Stimulated activated effector memory CD8-positive, alpha-beta T cell treated with anti-CD3 and anti-CD28 coated beads, Interleukin-12 subunit alpha, Interleukin-12 subunit beta, amount 100 ng/mL, for 72 hours (primary cell): ENCODE results near the gene COL23A1.
A peak's percentile ranks its signal among the peaks of the same experiment; 100 is the strongest.
"Not testable (repeated sequence)": the region's sequence is repeated elsewhere in the genome, so short reads cannot be mapped to it uniquely, and the experiment has no call there.

Experiments
- ATAC-seq: fragments of 150-1000 bp; cut with Tn5 transposase; 2 replicates; pipeline ENCODE4 v1.10.0; 2021
- DNase-seq, 2 donors: peaks; one replicate each; pipeline ENCODE4 v3.0.0; 2021 to 2022; ENCODE audit warnings: low spot score in 2 of 2
- H3K27ac Mint-ChIP-seq: one replicate; pipeline ENCODE4 v1.8.0; 2022; ENCODE audit warnings: mild to moderate bottlenecking, mixed read lengths
- H3K36me3 Mint-ChIP-seq: one replicate; pipeline ENCODE4 v1.8.0; 2022; ENCODE audit warnings: mild to moderate bottlenecking, mixed read lengths
- H3K4me1 Mint-ChIP-seq: one replicate; pipeline ENCODE4 v1.8.0; 2022; ENCODE audit warnings: mixed read lengths
- H3K4me3 Mint-ChIP-seq: one replicate; pipeline ENCODE4 v1.8.0; 2022; ENCODE audit warnings: mild to moderate bottlenecking, mixed read lengths
- H3K9me3 Mint-ChIP-seq: one replicate; pipeline ENCODE4 v1.8.0; 2022; ENCODE audit warnings: mixed read lengths

The COL23A1 gene

DNA sequence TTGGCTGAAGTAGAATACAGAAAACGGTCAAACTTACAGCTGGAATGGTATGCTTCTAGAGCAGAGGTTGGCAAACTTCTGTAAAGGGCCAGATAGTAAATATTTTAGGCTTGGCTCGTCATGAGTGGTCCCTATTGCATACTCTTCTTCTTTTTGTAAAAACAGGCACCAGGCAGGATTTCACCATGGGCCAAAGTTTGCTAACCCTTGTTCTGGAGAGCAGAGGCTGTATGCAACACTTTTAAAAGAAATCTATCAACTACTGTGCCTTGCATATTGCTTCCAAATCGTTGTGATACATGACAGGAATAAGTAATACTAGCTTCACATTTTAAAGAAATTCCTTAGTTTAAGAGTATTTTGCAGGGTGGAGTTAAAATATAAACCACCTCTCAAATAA is 15.6 kb upstream of the COL23A1 start:
- no peaks in the 10 kb centered on the region for H3K9me3 Mint-ChIP-seq
- no peak for DNase-seq
- ATAC-seq = no peak
- H3K27ac Mint-ChIP-seq = no peak overlapping the region
- peaks cover 6% of the 10 kb centered on the region for H3K4me1 Mint-ChIP-seq
- no peak overlapping the region for H3K4me3 Mint-ChIP-seq
- H3K36me3 Mint-ChIP-seq = peaks cover 100% of the 10 kb centered on the region

DNA sequence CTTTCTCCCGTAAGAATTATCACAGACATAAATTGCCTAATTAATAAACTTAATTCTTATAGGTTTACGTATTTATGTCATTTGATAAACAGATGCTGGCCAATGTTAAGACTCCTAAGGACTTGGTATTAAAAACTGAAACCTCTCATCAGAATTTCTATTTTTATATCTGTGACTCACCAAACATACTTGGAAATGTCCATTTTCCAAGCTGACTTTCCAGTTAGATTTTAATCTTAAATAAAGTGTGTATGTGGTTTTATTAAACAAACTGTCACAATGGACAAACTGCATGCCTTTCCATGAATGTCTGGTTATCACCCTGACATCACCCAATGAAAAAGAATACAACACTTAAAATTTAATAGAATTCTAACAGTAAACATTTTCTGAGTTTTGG is 12.6 kb upstream of the COL23A1 start:
- ATAC-seq (no peak), DNase-seq (no peak)
- Mint-ChIP-seq H3K4me1 (no peaks in the 10 kb centered on the region), H3K4me3 (no peak overlapping the region), H3K36me3 (peaks cover 82% of the 10 kb centered on the region), H3K27ac (no peak overlapping the region), H3K9me3 (no peaks in the 10 kb centered on the region)

DNA sequence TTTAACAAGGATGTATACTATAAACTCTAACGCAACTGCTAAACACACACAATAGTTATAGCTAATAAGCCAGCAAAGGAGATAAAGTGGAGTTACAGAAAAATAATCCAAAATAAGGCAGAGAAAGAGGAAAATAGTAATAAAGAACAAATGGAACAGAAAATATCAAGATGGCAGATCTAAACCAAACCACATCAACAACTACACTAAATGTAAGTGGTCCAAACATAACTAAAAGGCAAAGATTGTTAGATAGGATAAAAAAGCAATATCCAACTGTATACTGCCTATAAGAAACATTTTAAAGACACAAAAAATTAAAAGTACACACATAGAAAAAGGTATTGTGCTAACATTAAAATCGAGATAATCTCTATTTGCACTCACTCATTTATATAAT is 5.6 kb upstream of the COL23A1 start:
- ATAC-seq (no peak), DNase-seq (no peak)
- no peaks in the 10 kb centered on the region for H3K4me1 Mint-ChIP-seq
- H3K4me3 Mint-ChIP-seq = no peak overlapping the region
- peaks cover 21% of the 10 kb centered on the region for H3K36me3 Mint-ChIP-seq
- H3K27ac Mint-ChIP-seq = no peak overlapping the region
- H3K9me3 Mint-ChIP-seq = peaks cover 20% of the 10 kb centered on the region

DNA sequence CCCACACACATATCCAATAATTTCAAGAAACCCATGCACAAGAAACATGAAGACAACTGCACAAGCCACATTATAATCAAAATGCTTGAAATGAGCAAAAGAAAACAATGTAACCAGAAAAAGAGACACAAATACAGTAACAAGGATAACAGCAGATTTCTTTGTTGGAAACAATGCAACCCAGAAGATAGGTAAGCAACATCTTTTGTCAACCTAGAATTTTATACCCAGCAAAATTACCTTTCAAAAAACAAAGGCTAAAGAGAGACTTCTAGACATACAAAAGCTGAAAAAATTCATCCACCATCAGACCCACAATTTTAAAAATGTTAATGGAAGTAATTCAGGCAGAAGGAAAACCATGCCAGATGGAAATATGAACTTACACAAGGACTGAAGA is 5.0 kb upstream of the COL23A1 start:
- Mint-ChIP-seq H3K9me3 (peaks cover 20% of the 10 kb centered on the region), H3K4me3 (no peak overlapping the region), H3K27ac (no peak overlapping the region), H3K4me1 (no peaks in the 10 kb centered on the region), H3K36me3 (peaks cover 15% of the 10 kb centered on the region)
- ATAC-seq (no peak), DNase-seq (no peak)

DNA sequence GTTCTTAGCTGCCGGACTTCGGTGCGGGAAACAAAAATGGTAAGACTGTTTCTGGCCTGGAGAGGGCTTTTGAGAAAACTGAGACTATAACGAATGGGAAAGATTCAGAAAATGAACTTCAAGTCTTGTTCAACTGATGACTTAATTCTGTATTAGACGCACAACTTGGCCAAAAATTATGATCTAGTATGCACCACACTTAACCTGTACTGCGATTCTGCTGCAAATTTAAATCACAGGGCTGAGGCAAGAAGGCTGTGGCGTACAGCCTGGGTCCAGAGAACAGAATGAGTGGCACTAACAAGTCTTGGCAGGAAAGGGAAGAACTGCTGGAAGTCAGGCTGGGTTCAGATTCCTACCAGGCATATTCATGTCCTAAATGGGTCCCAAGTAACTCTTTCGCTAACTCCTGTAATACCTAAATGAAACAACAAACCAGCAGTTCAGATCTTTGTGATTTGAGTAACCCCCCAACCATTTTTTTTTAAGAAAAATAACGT is 781 bp upstream of the COL23A1 start:
- H3K4me3 Mint-ChIP-seq = peak overlapping the region; percentile 56
- DNase-seq (no peak), ATAC-seq (no peak)
- H3K36me3 Mint-ChIP-seq = no peaks in the 10 kb centered on the region
- H3K9me3 Mint-ChIP-seq = peaks cover 20% of the 10 kb centered on the region
- H3K4me1 Mint-ChIP-seq = no peaks in the 10 kb centered on the region
- H3K27ac Mint-ChIP-seq = no peak overlapping the region

DNA sequence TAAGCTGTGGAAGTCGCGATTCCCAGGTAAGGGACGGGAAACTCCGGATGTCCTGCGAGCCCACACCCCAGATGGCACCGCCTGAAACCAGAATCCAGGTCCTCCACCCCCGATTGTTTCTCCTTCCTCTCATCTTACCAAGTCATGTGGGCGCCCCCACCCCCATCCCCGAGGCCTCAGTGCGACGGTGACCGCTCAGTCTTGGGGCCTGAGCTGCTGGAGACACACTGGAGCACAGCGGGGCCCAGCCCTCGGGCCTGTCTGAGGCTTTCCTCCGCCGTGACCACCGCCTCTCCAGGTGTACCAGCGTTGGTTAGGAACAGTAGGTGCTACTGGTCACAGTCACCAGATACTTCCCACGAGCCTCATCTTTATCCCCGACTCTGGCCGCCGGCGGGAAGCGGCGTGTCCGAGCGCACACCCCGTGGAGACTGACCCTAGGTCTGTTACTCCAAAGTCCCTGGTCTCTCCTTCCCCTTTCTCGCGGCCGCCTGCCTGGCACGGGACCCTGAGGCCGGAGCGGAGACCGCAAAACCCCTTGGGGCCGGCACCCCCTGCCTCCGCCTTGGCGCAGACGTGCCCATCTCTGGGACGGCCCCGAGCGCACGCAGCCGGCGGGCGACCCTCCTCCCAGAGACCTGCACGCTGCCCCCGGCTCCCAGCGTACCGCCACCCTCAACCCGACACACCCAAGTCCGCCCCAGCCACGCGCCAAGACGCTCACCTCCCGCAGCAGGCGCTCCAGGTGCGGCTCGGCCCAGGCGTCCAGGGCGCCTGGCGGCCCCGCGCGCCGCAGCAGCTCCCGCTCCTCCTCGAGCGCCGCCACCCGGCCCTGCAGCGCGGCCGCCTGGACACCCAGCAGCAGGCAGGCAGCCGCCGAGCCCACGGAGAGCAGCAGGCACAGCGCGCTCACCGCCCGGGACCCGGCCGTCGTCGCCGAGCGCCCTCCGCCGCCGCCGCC is 733 bp downstream of the COL23A1 start:
- no peaks in the 10 kb centered on the region for H3K4me1 Mint-ChIP-seq
- H3K4me3 Mint-ChIP-seq = peak overlapping the region; percentile 56
- no peak for DNase-seq
- no peak overlapping the region for H3K27ac Mint-ChIP-seq
- peaks cover 6% of the 10 kb centered on the region for H3K9me3 Mint-ChIP-seq
- peak; percentile 39 for ATAC-seq
- no peaks in the 10 kb centered on the region for H3K36me3 Mint-ChIP-seq

DNA sequence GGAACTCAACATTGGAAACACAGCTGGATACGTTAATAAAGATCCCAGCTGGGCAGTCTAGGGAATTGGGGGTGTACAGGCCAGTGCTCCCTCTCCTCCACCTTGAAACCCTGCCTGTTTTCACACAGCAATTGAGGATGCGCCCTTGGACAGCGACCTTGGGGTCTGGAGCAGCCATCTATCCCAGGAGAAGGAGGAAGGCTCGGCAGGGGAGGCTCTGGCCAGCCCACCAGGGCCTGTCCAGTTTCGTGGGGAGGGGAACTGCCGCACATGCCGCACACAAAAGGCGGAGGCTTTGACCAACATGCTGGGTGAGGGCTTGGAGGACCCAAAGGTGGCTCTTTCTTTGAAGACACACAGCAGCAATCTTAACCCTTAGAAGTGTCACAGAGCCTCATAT is 1.4 kb downstream of the COL23A1 start:
- no peaks in the 10 kb centered on the region for H3K36me3 Mint-ChIP-seq
- H3K4me1 Mint-ChIP-seq = no peaks in the 10 kb centered on the region
- DNase-seq = no peak
- H3K4me3 Mint-ChIP-seq = peak overlapping the region; percentile 56
- no peak for ATAC-seq
- H3K27ac Mint-ChIP-seq = no peak overlapping the region
- no peaks in the 10 kb centered on the region for H3K9me3 Mint-ChIP-seq

DNA sequence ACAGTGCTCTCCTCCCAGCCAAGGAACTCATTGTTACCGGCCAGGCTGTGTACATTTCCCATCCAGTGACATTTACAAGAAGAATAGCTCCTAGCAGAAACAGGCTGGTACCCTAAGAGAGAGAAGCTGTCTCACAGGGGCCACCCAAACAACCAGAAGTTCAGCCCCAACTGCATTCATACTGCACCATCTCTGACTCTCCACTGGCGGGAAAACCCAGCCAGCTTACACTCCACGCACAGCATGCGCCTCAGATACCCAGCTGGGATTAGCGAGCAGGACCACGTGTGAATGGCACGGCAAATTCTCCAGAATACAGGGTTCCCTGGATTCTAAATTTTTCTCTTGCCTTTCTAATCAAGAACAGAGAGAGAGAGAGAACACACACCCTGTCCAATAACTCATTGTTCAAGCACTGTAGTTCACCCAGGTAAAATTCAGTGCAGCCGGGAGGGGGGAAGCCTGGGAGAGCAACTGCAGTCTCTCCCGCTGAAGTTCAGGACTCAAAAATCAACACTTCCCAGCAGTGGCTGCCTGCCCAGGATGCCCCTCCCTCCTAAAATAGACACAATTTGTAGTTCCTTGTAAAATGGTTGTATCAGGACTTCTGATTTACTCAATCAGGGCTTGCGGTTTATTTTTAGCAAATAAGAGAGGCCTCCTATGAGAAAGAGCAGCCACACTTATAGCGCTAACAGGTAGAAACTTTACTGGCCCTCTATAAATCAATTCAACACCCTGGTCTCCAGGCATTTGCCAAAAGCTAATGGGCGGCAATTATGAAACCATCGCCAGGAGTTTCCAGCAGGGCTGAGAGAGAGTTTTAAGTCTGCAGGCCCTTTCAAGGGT is 2.2 kb downstream of the COL23A1 start:
- no peak for ATAC-seq
- Mint-ChIP-seq H3K4me1 (no peaks in the 10 kb centered on the region), H3K9me3 (no peaks in the 10 kb centered on the region), H3K36me3 (no peaks in the 10 kb centered on the region), H3K4me3 (no peak overlapping the region), H3K27ac (no peak overlapping the region)
- no peak for DNase-seq

DNA sequence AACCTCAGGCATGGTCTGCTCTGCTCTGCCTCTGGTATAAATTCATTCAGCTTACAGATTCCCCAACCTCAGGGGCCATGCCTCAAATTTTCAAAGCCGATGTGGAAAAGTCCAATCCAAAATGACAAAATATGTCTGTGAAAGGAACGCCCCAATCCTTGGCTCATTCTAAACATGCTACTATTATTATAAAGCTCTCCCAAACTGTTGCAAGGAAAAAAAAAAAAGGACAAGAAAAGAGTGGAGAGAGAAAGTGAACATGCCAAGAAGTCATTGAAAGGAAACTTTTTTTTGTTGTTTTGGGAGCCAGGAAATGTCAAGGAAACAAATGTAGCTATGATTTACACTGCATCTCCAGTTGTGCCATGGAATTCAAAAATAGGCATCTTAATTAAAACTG is 3.8 kb downstream of the COL23A1 start:
- ATAC-seq (no peak), DNase-seq (no peak)
- Mint-ChIP-seq H3K4me1 (no peaks in the 10 kb centered on the region), H3K27ac (no peak overlapping the region), H3K9me3 (no peaks in the 10 kb centered on the region), H3K4me3 (no peak overlapping the region), H3K36me3 (no peaks in the 10 kb centered on the region)

DNA sequence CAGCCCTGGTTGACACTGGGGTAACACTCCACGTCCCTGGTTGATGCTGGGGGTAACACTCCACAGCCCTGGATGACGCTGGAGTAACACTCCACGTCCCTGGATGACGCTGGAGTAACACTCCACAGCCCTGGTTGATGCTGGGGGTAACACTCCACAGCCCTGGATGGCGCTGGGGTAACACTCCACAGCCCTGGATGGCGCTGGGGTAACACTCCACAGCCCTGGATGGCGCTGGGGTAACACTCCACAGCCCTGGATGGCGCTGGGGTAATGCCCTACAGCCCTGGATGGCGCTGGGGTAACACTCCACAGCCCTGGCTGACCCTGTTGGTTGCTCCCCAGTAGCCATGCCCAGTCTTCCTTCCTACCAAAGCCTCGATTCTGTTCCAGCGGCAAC is 4.8 kb downstream of the COL23A1 start:
- ATAC-seq (peak; percentile 78), DNase-seq (peak; percentile 28 to 77)
- not testable (repeated sequence) for H3K4me1 Mint-ChIP-seq, H3K4me3 Mint-ChIP-seq, H3K27ac Mint-ChIP-seq, H3K36me3 Mint-ChIP-seq, H3K9me3 Mint-ChIP-seq

DNA sequence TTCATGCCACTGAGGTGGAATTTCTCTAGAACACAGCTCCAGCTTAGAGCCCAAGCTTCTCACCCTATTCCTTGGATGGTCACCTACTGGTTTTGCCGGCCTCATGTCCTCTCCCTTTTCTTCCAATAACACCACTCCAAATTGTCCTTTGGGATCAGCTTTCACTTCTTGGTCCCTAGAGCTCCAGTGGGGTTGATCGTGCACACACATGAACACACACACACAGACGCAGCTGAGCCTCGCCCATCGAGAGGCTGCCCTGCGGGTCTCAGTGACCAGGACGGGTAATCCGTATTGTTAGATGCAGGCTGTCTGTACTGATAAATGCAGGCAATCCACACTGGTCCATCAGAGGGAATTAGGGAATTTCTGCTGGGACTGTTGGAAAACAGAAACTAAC is 6.9 kb downstream of the COL23A1 start:
- Mint-ChIP-seq H3K27ac (no peak overlapping the region), H3K9me3 (no peaks in the 10 kb centered on the region), H3K4me1 (no peaks in the 10 kb centered on the region), H3K36me3 (no peaks in the 10 kb centered on the region), H3K4me3 (no peak overlapping the region)
- ATAC-seq (no peak), DNase-seq (peak in 1 of 2 donors; percentile 18)

DNA sequence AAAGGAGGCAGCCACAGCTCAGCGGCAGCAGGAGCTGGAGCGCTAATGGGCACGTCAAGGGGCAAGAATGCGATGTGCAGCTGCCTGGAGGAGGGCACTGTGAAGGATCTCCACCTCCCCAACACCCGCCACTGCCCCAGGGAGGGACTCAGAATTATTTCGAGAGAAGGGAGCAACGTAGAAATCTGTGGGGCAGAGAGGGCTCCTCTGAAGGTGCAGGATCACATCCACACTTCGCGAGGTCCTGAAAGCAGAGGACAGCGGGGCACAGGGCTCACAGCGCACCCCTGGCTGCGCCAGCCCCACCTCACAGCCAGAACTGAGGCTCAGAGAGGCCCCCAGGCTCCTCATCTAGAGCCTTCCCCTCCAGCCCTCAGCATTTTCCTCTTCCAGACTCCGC is 7.9 kb downstream of the COL23A1 start:
- Mint-ChIP-seq H3K4me1 (peaks cover 2% of the 10 kb centered on the region), H3K36me3 (no peaks in the 10 kb centered on the region), H3K4me3 (no peak overlapping the region), H3K9me3 (no peaks in the 10 kb centered on the region), H3K27ac (no peak overlapping the region)
- DNase-seq = no peak
- no peak for ATAC-seq

DNA sequence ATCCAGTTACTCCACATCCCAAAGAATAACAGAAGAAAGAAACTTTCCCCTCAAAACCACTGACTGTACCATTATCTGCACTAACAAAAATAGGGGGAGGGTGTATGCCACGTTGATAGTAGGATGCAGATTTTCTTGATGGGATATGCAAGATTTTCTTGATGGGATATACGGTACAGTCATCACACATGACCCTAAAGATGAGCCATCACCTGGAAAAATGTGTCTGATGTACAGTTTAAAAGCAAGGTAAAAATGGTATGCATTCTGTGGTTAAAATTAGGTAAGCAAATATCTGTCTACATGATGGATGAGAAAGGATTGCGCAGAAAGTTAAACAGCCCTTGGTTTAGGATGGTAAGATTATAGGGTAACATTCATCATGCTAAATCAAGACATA is 8.6 kb downstream of the COL23A1 start:
- ATAC-seq = no peak
- DNase-seq = no peak
- Mint-ChIP-seq H3K9me3 (no peaks in the 10 kb centered on the region), H3K27ac (no peak overlapping the region), H3K36me3 (no peaks in the 10 kb centered on the region), H3K4me3 (no peak overlapping the region), H3K4me1 (peaks cover 5% of the 10 kb centered on the region)

DNA sequence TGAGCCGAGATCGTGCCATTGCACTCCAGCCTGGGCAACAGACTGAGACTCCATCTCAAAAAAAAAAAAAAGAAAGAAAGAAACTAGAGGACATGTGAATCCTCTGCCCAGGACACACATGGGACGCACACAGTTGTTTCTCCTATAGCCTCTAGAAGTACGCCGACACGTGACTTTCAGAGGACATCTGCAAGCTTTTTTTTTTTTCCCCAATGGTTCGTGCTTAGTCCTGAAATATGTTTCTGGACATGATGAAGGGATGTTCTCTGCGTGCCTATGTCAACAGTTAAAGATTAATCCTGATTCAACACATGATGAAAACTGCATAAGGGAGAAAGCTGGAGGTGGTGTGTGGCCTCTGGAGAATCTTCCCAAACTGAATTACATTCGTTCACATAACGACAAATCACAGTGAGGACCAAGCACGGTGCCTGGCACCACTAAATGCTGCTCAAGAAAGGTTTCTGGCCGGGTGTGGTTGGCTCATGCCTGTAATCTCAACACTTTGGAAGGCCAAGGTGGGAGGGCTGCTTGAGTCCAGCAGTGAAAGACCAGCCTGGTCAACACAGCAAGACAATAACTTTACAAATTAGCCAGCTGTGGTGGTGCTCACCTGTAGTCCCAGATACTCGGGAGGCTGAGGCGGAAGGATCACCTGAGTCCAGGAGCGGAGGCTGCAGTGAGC is 9.8 kb downstream of the COL23A1 start:
- H3K36me3 Mint-ChIP-seq = no peaks in the 10 kb centered on the region
- no peaks in the 10 kb centered on the region for H3K9me3 Mint-ChIP-seq
- no peak overlapping the region for H3K27ac Mint-ChIP-seq
- H3K4me1 Mint-ChIP-seq = peaks cover 5% of the 10 kb centered on the region
- DNase-seq = no peak
- H3K4me3 Mint-ChIP-seq = no peak overlapping the region
- ATAC-seq = no peak

DNA sequence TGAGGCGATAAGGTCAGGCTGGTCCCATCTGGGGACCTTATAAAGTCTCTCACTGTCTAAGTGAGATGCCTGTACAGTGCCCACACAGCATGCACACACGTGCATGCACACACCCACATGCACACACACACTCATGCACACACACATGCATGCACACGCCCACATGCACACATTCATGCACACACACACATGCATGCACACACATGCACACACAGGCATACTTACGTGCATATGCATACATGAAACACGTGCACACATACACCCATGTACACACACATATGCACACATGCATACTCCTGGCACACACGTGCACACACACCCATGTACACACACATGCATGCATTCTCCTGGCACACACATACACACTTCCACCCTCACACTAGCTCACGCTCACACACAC is 12.2 kb downstream of the COL23A1 start:
- ATAC-seq (no peak), DNase-seq (no peak)
- Mint-ChIP-seq H3K4me3 (no peak overlapping the region), H3K9me3 (no peaks in the 10 kb centered on the region), H3K27ac (no peak overlapping the region), H3K4me1 (peaks cover 5% of the 10 kb centered on the region), H3K36me3 (no peaks in the 10 kb centered on the region)
